8988T (cell line): Measurements from ENCODE around the gene KCNG3.

Source experiments
- DNase-seq: peaks from one replicate; pipeline ENCODE4 v3.0.0; 2011

Gene KCNG3

DNA sequence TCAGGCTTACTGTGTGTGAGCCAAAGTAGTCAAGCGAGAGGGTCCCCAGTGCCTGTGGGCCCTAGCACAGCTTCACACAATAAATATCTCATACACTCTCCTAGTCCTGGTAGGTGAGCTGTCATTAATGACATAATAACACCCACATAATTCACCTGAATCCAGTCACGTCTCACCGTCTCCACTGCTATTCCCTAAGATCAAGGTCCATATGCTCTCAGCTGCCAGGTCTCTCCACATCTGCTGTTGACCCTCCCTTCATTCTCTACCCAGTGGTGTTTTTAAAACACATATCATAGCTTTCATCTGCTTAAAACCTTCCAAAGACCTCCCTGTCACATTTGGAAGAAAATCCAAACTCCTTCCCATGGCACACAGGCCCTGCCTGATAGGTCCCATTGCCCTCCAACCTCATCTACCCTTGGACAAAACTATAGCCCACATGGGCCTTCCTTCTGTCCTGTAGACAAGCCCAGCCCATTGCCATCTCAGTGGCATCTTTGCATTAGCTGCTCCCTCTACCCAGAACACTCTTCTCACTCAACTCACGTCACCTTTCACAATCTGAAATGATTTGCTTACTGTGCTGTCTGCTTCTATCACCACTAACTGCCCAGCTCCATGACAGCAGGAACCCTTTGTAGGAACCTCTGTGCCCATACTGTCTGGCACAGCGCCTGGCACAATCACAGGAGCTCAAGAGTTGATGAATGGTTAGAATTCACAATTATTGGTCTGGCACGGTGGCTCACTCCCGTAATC is 7.5 kb downstream of the KCNG3 start:
- DNase-seq = no peak

- DNase-seq = no peak
Observed at GRCh38 chr2:42480402-42480801, 13.4 kb downstream of the KCNG3 start.

DNA sequence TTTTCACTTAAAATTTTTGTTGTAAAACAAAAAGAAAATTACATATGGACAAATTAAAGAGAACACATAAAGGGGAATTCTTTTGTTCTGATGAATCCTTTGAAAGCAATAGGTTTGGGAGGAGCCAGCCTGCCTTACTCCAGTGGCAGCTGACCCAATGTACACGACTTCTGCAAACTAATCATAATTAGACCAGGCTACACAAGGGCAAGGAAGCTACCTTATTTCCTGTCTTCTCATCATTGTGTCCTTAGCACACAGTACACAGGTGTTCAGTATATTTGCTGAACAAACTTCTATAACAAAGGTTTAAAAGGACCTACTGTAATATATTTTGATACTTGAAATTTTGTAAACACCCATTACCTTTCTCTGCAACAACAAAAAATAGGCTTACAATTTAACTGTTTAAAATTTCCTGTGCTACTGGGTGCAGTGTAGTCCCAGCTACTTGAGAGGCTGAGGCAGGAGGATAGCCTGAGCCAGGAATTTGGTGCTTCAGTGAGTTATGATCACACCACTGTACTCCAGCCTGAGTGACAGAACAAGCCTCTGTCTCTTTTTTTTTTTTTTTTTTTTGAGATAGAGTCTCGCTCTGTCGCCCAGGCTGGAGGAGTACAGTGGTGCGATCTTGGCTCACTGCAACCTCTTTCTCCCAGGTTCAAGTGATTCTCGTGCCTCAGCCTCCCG is 18.9 kb downstream of the KCNG3 start:
- no peak for DNase-seq

DNA sequence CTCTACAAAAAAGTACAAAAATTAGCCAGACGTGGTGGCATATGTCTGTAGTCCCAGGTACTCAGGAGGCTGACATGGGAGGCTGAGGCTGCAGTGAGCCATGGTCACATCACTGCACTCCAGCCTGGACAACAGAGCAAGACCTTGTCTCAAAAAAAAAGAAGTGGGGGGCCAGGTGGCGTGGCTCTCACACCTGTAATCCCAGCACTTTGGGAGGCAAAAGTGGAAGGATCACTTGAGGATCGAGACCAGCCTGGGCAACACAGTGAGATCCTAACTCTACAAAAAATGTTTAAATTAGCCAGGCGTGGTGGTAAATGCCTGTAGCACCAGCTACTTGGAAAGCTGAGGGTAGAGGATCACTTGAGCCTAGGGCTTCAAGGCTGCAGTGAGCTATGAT is 23.1 kb downstream of the KCNG3 start:
- DNase-seq = no peak

DNA sequence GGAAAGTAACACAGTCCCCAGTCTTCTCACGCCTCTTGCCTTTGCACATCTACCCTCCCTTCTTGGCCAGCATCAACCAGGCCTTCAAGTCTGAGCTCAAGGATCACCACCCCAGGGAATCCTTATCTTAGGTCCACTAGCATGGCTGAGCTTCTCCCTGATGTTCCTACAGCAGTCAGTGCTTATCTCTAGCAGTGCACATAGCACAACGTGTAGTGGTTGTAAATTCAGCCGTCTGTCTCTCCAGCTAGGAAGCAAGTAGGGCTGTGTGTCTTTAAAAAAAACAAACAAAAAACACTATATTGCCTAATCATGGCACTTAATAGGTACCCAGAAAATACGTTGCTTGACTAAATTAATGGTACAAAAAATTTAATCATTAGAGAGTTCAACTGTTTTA is 29.2 kb downstream of the KCNG3 start:
- DNase-seq = no peak

DNA sequence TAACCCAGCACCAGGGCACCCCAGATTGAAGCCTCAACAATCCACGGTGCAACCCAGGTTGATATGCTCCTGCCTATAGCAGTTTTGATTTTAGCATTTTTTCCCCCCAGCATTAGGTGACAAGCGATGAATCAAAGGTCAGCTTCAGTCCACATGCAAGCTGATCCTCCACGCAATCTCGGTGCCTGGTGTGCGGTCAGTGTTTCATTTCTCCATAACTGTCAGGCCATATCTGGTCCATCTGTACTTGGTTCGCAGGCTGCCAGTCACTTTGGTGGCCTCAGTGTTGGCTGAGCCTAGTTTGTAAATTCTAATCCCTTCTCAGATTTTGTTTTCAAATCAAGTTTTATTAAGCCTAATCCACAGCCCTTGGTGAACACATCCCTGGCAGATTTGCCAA is 30.2 kb downstream of the KCNG3 start:
- DNase-seq = no peak

GRCh38 chr2:42459296-42459695 is 34.5 kb downstream of the KCNG3 start:
- DNase-seq = no peak

- no peak for DNase-seq
Observed at GRCh38 chr2:42458396-42458795, 35.4 kb downstream of the KCNG3 start.

DNA sequence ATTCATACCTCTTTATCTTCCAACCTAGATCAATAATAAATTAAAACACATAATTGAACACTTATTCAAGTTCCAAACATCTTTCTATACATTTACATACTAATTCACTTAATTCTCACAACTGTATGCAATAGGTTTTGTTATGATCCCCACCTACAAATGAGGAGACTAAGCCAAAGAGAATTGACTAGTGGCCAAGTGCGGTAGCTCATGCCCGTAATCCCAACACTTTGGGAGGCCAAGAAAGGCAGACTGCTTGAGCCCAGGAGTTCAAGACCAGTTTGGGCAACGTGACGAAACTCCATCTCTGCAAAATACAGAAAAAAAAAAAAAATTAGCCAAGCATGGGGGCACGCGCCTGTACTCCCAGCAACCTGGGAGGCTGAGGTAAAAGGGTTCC is 36.8 kb downstream of the KCNG3 start:
- no peak for DNase-seq

GRCh38 chr2:42456126-42456839 is 37.5 kb downstream of the KCNG3 start:
- no peak for DNase-seq

DNA sequence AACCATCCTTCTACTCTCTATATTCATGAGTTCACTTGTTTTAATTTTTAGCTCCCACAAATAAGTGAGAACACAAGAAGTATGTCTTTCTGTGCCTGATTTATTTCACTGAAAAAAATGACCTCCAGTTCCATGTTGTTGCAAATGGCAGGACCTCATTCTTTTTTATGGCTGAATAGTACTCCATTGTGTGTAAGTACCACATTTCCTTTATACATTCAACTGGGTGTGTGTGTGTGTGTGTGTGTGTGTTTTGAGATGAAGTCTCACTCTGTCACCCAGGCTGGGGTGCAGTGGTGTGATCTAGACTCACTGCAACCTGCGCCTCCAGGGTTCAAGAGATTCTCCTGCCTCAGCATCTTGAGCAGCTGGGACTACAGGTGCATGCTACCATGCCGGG is 41.2 kb downstream of the KCNG3 start:
- DNase-seq = no peak

- DNase-seq = no peak
Observed at GRCh38 chr2:42450136-42450535, 43.6 kb downstream of the KCNG3 start.

GRCh38 chr2:42449163-42450087 is 44.4 kb downstream of the KCNG3 start:
- DNase-seq = no peak

DNA sequence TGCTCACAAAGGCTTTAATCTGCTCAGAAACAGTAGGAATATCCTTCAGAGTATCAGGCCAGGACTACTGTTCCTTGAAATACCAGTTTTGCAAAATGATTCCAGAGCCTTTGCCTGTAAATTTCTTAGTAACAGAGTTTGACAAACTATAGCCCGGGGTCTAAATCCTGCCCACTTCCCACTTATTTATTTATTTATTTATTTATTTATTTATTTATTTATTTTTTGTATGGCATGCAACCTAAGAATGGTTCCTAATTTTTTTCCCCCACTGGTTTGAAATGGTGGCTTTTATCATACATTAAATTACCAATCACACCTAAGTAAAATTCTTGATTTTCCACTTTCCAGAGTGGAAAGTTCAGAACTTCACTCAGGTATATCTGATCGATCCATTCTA is 45.6 kb downstream of the KCNG3 start:
- DNase-seq = no peak

DNA sequence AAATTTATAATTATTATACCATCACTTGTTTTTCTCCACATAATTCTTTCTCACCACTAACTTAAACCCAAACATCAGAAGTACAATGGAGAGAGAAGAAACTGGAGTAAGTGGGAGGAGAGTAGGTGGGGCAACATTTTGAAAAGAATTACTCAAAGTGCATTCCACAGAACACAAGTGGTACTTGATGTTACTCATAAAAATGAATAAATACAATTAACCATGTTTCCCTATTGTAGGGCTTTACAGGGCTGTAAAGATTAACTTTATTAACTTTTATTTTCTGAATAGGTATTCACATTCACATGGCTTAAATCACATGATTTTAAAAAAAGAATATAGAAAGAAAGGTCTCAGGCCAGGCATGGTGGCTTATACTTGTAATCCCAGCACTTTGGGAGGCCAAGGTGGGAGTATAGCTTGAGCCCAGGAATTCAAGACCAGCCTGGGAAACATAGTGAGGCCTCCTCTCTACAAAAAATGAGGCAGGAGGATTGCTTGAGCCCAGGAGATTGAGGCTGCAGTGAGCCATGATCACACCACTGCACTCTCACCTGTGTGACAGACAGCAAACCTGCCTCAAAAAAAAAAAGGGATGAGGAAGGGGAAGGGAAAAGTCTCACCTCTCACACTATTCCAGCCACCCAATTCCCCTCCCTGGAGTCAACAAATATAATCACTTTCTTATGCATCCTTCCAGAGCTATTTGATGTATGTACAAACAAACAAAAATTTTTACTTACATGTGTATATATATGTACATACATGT is 47.1 kb downstream of the KCNG3 start:
- DNase-seq = no peak

GRCh38 chr2:42443718-42444399 is 49.9 kb downstream of the KCNG3 start:
- DNase-seq = no peak

GRCh38 chr2:42442774-42443173 is 51.0 kb downstream of the KCNG3 start:
- DNase-seq = no peak

DNA sequence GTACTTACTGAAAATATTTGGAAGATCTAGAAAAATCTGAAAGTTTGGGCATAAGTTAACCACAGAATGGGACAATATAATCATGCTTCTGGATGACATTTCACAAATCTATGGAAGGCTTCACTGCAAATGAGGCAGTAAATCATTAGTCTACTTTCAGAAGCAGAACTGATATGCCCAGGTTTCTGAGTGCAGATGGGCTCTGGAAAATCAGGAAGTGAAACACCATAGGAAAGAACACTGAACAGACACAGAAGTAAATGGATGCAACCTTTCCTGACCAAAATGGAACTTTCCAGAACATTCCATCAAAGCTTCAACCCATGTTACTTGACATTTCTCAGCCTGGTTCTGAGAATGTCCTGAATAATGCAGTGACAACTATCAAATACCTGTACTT is 55.1 kb downstream of the KCNG3 start:
- no peak for DNase-seq

DNA sequence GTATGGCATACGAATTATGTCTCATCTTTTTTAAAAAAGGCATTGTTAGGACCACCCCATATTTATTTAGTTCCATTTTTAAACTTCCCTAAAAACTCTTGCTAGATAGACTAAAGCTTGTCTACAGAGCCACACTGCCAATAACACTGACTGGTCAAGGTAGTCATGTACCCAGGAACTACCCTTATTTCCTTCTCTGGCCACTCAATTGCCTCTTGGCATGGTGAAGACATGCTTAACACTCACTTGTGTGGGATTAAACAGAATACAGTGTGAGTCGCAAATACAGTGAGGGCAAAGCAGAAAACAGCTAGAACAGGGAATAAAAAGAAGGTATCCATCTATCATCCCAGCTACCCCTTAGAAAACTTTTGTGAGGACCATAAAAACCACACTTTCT is 57.4 kb downstream of the KCNG3 start:
- DNase-seq = no peak

DNA sequence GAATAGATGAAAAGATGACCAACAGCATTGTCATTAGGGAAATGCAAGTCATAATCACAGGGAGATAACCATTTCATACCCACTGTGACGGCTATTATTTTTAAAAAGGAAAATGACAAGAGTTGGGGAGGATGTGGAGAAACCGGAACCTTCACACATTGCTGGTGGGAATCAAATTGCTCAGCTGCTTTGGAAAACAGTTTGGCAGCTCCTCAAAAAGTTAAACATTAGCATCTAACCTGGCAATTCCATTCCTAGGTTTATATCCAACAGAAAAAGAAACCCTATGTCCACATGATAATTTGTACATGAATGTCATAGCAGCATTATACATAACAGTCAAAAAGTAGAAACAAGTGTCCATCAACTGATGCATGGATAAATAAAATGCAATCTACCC is 58.2 kb downstream of the KCNG3 start:
- DNase-seq = no peak

- DNase-seq = no peak
Observed at GRCh38 chr2:42430188-42430587, 63.6 kb downstream of the KCNG3 start.

GRCh38 chr2:42429352-42429751 is 64.4 kb downstream of the KCNG3 start:
- DNase-seq = no peak
